Lower leg skin (tissue), 3 donors: ENCODE data around the gene TTC7B.

ENCODE experiments used
- CTCF ChIP-seq, 3 donors: fragments of 450-650 bp; IDR thresholded peaks; one replicate each; pipeline ENCODE4 v1.5.1; 2016; ENCODE audit warnings: antibody characterized with exemption in 3 of 3, mild to moderate bottlenecking in 3 of 3, moderate library complexity in 2 of 3
- POLR2A ChIP-seq, 2 donors: fragments of 450-650 bp; IDR thresholded peaks; one replicate each; pipeline ENCODE4 v1.6.1; 2016 to 2017; ENCODE audit warnings: antibody characterized with exemption in 2 of 2, mild to moderate bottlenecking in 1 of 2, moderate library complexity in 1 of 2

- TF ChIP-seq POLR2A (IDR thresholded peaks at IDR 0.05) (no peak), CTCF (IDR thresholded peaks at IDR 0.05) (no peak)
These were observed 94.5 kb downstream of the TTC7B start for GRCh38 chr14:90721619-90722305.
